Progenitor cell of endocrine pancreas (in vitro differentiated cells): ENCODE data around the gene FBXO11. TPM values are rescaled to one million over a fixed set of nuclear protein-coding genes. Genes with fewer than 3 reads are reported as not detected.

Experiments
- DNase-seq: peaks from one replicate; pipeline ENCODE4 v3.0.0; 2021; ENCODE audit warnings: low spot score; ENCODE audit not compliant: unreplicated experiment
- H3K27ac Mint-ChIP-seq: 2 replicates; pipeline ENCODE4 v1.8.0; 2021; ENCODE audit warnings: mild to moderate bottlenecking, moderate library complexity, mixed read lengths
- H3K27me3 Mint-ChIP-seq: 2 replicates; pipeline ENCODE4 v1.8.0; 2021; ENCODE audit warnings: mixed read lengths
- H3K36me3 Mint-ChIP-seq: 2 replicates; pipeline ENCODE4 v1.8.0; 2022; ENCODE audit warnings: mixed read lengths; ENCODE audit not compliant: insufficient read depth
- H3K4me1 Mint-ChIP-seq: 2 replicates; pipeline ENCODE4 v1.8.0; 2021; ENCODE audit warnings: low read depth, mixed read lengths
- H3K4me3 Mint-ChIP-seq: 2 replicates; pipeline ENCODE4 v1.8.0; 2021; ENCODE audit warnings: low read depth, mild to moderate bottlenecking, moderate library complexity, mixed read lengths
- H3K9me3 Mint-ChIP-seq: 2 replicates; pipeline ENCODE4 v1.8.0; 2021; ENCODE audit warnings: low read depth, mixed read lengths
- CTCF ChIP-seq: fragments of 200-600 bp; sonication (generic); IDR thresholded peaks from one replicate; pipeline ENCODE4 v1.5.0; 2021; ENCODE audit warnings: antibody characterized with exemption, mild to moderate bottlenecking; ENCODE audit not compliant: unreplicated experiment
- total RNA-seq: library from RNA; stranded (reverse); gene quantifications from 2 replicates; pipeline ENCODE4 v1.2.1, GENCODE V29; 2021

Gene FBXO11
- total RNA-seq, 1 donor from 2014 or later = 96.5 TPM

- peaks cover 10% of the 10 kb centered on the region for H3K4me1 Mint-ChIP-seq
- no peak for DNase-seq
- no peaks in the 10 kb centered on the region for H3K27me3 Mint-ChIP-seq
- H3K36me3 Mint-ChIP-seq = peaks cover 22% of the 10 kb centered on the region
- TF ChIP-seq CTCF = no peak
- no peak overlapping the region for H3K27ac Mint-ChIP-seq
- no peaks in the 10 kb centered on the region for H3K9me3 Mint-ChIP-seq
- no peak overlapping the region for H3K4me3 Mint-ChIP-seq
Measured at GRCh38 chr2:47838686-47839085, 67.6 kb downstream of the FBXO11 start.

DNA sequence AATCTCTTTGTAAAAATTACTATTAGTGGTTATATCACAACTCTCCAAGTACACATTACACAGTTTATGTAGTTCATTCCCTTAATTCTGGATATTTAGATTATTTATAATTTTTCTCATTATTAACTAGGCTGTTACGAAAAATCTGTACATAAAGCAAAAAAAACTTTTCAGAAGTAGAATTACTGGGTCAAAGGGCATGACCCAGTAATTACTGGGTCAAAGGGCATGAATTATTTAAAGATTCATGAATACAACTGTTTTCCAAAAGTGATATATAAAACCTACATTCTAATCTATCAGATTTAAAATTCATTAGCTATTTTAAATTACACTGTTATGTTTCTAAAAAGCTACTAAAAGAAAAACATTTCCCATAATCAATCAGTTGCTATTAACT lies 68.0 kb downstream of the FBXO11 start:
- TF ChIP-seq CTCF = no peak
- DNase-seq = no peak
- Mint-ChIP-seq H3K4me1 (peaks cover 10% of the 10 kb centered on the region), H3K4me3 (no peak overlapping the region), H3K9me3 (no peaks in the 10 kb centered on the region), H3K36me3 (peaks cover 22% of the 10 kb centered on the region), H3K27me3 (no peaks in the 10 kb centered on the region), H3K27ac (no peak overlapping the region)

GRCh38 chr2:47833516-47833968 lies 72.8 kb downstream of the FBXO11 start:
- peaks cover under 1% of the 10 kb centered on the region for H3K4me1 Mint-ChIP-seq
- DNase-seq = no peak
- no peak for TF ChIP-seq CTCF
- H3K9me3 Mint-ChIP-seq = no peaks in the 10 kb centered on the region
- H3K36me3 Mint-ChIP-seq = peaks cover 18% of the 10 kb centered on the region
- no peak overlapping the region for H3K4me3 Mint-ChIP-seq
- H3K27ac Mint-ChIP-seq = no peak overlapping the region
- no peaks in the 10 kb centered on the region for H3K27me3 Mint-ChIP-seq

GRCh38 chr2:47822518-47822917 lies 83.8 kb downstream of the FBXO11 start:
- DNase-seq = no peak
- H3K27me3 Mint-ChIP-seq = no peaks in the 10 kb centered on the region
- no peak overlapping the region for H3K4me3 Mint-ChIP-seq
- no peaks in the 10 kb centered on the region for H3K9me3 Mint-ChIP-seq
- no peak overlapping the region for H3K27ac Mint-ChIP-seq
- no peaks in the 10 kb centered on the region for H3K4me1 Mint-ChIP-seq
- no peak for TF ChIP-seq CTCF
- H3K36me3 Mint-ChIP-seq = peaks cover 27% of the 10 kb centered on the region

- no peak overlapping the region for H3K27ac Mint-ChIP-seq
- peaks cover 39% of the 10 kb centered on the region for H3K36me3 Mint-ChIP-seq
- H3K9me3 Mint-ChIP-seq = peaks cover 1% of the 10 kb centered on the region
- TF ChIP-seq CTCF = no peak
- no peak for DNase-seq
- H3K27me3 Mint-ChIP-seq = no peaks in the 10 kb centered on the region
- H3K4me3 Mint-ChIP-seq = no peak overlapping the region
- H3K4me1 Mint-ChIP-seq = no peaks in the 10 kb centered on the region
Measured at GRCh38 chr2:47819834-47820233, 86.5 kb downstream of the FBXO11 start.
